ENCODE data around the gene CBFA2T3.

DNA sequence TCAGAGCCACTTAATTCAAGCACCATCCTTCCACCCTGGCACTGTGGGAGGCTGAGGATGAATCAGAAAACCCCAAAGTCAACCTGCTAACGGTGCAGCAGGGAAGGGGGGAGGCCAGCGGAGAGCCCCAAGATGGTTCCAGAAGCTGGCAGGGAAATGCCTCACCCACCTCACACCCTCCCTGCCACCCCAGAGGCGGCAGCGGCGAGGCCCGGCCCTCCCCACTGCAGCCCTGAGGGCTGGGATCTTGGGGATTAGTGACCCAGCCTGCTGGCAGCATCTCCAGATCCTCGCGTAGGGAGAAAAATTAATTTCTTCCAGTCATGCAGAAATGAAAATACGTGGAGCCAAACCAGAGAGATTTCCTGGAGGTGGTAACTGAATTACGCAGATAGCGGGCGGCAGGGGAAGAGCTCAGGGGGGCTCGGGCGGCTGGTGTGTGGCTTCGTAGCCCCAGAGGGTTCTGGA lies 38.2 kb downstream of the CBFA2T3 start:
- TF ChIP-seq, protein P1, sequence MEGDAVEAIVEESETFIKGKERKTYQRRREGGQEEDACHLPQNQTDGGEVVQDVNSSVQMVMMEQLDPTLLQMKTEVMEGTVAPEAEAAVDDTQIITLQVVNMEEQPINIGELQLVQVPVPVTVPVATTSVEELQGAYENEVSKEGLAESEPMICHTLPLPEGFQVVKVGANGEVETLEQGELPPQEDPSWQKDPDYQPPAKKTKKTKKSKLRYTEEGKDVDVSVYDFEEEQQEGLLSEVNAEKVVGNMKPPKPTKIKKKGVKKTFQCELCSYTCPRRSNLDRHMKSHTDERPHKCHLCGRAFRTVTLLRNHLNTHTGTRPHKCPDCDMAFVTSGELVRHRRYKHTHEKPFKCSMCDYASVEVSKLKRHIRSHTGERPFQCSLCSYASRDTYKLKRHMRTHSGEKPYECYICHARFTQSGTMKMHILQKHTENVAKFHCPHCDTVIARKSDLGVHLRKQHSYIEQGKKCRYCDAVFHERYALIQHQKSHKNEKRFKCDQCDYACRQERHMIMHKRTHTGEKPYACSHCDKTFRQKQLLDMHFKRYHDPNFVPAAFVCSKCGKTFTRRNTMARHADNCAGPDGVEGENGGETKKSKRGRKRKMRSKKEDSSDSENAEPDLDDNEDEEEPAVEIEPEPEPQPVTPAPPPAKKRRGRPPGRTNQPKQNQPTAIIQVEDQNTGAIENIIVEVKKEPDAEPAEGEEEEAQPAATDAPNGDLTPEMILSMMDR (conservative IDR thresholded peaks at IDR 0.05), result no peak
- no peak for TF ChIP-seq ZFX (IDR thresholded peaks at IDR 0.05)
